Hematopoietic multipotent progenitor cell treated with erythropoietin and hydrocortisone succinate and interleukin-3 and kit ligand, for 17 days (in vitro differentiated cells): ENCODE measurements around the gene RABGAP1L.
A peak's percentile ranks its signal among the peaks of the same experiment; 100 is the strongest.

Experiments
- DNase-seq: peaks from one replicate; pipeline ENCODE4 v3.0.0-alpha.2; 2015; ENCODE audit warnings: low spot score

The RABGAP1L gene

GRCh38 chr1:174761901-174762585, 602.7 kb downstream of the RABGAP1L start:
- no peak for DNase-seq

GRCh38 chr1:174764191-174764590, 604.9 kb downstream of the RABGAP1L start:
- no peak for DNase-seq

GRCh38 chr1:174766727-174767126, 607.4 kb downstream of the RABGAP1L start:
- DNase-seq = no peak

GRCh38 chr1:174768516-174768915, 609.2 kb downstream of the RABGAP1L start:
- no peak for DNase-seq

GRCh38 chr1:174768949-174769348, 609.6 kb downstream of the RABGAP1L start:
- no peak for DNase-seq

GRCh38 chr1:174769961-174770549, 610.7 kb downstream of the RABGAP1L start:
- DNase-seq = peak; percentile 53

GRCh38 chr1:174775621-174776020, 616.3 kb downstream of the RABGAP1L start:
- DNase-seq = no peak

GRCh38 chr1:174777262-174777661, 617.9 kb downstream of the RABGAP1L start:
- no peak for DNase-seq

GRCh38 chr1:174785510-174785909, 626.2 kb downstream of the RABGAP1L start:
- no peak for DNase-seq

- no peak for DNase-seq
These were observed 627.0 kb downstream of the RABGAP1L start for GRCh38 chr1:174786358-174786757.

GRCh38 chr1:174786760-174787159, 627.4 kb downstream of the RABGAP1L start:
- no peak for DNase-seq

- no peak for DNase-seq
These were observed 629.7 kb downstream of the RABGAP1L start for GRCh38 chr1:174788981-174789380.

GRCh38 chr1:174789399-174789798, 630.1 kb downstream of the RABGAP1L start:
- DNase-seq = no peak

GRCh38 chr1:174791863-174792262, 632.5 kb downstream of the RABGAP1L start:
- no peak for DNase-seq

- no peak for DNase-seq
These were observed 635.5 kb downstream of the RABGAP1L start for GRCh38 chr1:174794861-174795260.

- no peak for DNase-seq
These were observed 636.5 kb downstream of the RABGAP1L start for GRCh38 chr1:174795806-174796205.

GRCh38 chr1:174797398-174797797, 638.1 kb downstream of the RABGAP1L start:
- no peak for DNase-seq

- no peak for DNase-seq
These were observed 639.8 kb downstream of the RABGAP1L start for GRCh38 chr1:174799136-174799479.

GRCh38 chr1:174800216-174800851, 641.0 kb downstream of the RABGAP1L start:
- no peak for DNase-seq

GRCh38 chr1:174800876-174801275, 641.6 kb downstream of the RABGAP1L start:
- DNase-seq = no peak

GRCh38 chr1:174809755-174810280, 650.5 kb downstream of the RABGAP1L start:
- DNase-seq = no peak

- no peak for DNase-seq
These were observed 652.7 kb downstream of the RABGAP1L start for GRCh38 chr1:174812016-174812415.

- no peak for DNase-seq
These were observed 653.3 kb downstream of the RABGAP1L start for GRCh38 chr1:174812656-174813055.
